H4 (cell line): ENCODE measurements around the gene CUX1. TPM values are rescaled to one million over a fixed set of nuclear protein-coding genes. Genes with fewer than 3 reads are reported as not detected.
A peak's percentile ranks its signal among the peaks of the same experiment; 100 is the strongest.
"Not testable (repeated sequence)": the region's sequence is repeated elsewhere in the genome, so short reads cannot be mapped to it uniquely, and the experiment has no call there.

ENCODE experiments used
- DNase-seq: peaks from one replicate; pipeline ENCODE4 v3.0.0-alpha.2; 2015; ENCODE audit warnings: low spot score
- total RNA-seq: library from RNA; depleted of rRNA; stranded (reverse); fragments of >200 nt; shearing (Covaris generic); gene quantifications from 2 replicates; pipeline ENCODE4 v1.2.3, GENCODE V29; 2014

The CUX1 gene
- total RNA-seq, 1 experiment from 2014 or later: 20.1 TPM

DNA sequence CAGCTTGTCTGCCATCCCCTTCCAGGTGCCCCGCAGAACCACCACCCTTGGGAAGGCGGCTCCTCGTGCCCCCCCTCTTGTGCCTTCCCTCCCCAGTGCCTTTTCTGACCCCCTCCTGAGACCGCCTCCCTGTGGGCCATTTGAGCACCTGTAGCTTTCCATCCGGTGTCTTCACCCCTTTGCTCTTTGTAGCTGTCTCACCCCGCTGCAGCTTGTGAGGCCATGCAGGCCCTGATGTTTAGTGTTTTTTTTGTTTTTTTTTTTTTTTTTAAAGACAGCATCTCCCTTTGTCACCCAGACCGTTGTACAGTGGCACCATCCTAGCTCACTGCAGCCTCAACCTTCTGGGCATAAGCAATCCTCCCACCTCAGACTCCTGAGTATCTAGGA is 52.5 kb downstream of the CUX1 start:
- no peak for DNase-seq

GRCh38 chr7:101870361-101871062 is 53.1 kb downstream of the CUX1 start:
- DNase-seq: no peak

- DNase-seq: no peak
Measured at GRCh38 chr7:101871351-101871750, 53.9 kb downstream of the CUX1 start.

GRCh38 chr7:101874028-101874427 is 56.6 kb downstream of the CUX1 start:
- DNase-seq: no peak

DNA sequence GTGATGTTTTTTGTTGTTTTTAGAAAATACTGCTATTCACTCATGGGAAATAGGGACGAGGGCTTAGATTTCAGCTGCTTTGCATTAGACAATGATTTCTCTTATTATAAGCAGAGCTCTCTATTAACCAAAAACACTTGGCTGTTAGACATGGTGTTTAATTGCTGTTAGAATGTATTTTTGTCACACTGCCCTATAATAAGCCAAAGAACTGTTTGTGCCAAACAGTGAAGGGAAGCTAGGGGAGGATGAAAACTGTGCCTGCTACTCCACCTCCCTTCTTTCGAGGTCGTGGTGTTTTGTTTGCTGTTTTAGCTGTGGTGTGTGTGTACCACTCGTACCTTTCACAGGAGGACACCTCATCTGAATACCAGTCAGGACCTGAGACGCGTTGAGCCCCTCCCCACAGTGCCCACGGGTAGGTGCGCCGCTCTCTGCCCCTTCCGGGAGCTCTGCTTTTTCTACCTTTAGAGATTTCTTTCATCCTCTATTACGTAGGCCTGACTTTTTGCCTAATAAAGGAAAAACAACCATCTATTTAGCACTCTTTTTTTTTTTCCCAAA is 57.9 kb downstream of the CUX1 start:
- DNase-seq: no peak

DNA sequence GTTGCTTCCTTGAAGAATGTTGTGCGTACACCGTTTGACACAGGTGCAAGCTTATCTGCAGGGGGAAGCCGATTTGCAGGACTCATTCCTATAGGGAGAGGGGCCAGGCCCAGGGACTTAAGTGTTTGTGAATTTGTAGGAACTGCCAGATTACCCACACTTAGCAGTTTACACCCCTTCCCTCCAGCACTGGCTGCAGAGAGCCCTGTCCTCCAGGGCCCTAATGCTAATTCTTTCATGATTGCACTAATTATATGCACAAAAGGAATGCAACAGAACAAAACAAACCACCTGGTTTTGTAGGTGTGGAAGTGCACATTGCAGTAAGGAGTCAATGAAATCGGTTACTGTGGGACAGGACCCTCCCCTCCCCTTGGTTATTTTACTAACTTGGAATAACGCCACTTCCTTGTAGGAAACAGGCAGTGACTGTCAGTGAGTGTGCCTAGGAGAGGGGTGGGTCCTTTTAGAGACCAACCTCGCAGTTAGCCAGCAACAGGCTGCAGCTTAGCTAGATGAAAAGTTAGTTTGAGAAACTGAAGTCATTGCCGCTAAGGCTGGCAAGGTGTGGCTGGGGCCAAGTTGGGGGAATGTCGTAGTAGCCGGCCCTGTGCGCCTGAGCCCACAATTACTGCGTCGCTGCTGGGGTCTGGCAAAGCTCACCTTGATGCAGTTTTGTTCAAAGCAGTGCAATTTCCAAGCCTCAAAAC is 60.6 kb downstream of the CUX1 start:
- no peak for DNase-seq

DNA sequence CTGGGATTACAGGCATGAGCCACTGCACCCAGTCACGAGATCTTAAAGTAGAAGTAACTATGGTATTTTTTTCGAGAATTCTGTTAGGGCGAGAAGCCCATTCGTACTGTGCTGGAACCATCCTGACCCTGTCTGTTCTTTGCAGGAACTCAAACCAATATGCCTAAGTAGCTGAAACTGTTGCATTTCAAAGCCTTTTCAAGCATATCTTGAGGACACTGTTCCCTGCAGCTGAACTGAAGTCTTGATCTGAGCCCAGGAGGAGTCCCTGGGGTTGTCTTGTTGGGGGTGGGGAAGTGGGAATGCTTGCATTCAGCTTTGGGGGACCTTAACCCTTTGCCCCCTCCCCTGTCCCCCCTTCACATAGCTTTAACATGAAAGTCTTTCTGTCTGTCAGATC is 61.5 kb downstream of the CUX1 start:
- DNase-seq: no peak

DNA sequence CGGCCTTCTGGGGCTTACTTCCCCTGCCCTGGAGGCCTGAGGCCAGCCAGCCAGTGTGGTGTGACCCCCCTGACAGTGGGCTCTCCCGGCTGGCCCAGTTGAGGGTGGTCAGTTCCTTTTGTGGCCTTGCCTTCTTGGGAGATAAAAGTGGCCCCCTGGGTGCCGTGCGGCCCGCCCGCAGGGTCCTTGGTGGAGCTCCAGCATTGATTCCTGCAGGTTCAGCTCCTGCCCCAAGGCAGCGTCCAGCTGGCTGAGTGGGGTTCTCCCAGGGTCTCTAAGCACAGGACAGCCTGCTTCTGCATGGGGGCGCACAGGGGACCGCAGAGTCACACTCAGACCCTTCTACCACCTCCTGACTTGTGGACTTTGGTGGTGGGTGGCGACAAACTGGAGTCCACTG is 62.1 kb downstream of the CUX1 start:
- DNase-seq: no peak

DNA sequence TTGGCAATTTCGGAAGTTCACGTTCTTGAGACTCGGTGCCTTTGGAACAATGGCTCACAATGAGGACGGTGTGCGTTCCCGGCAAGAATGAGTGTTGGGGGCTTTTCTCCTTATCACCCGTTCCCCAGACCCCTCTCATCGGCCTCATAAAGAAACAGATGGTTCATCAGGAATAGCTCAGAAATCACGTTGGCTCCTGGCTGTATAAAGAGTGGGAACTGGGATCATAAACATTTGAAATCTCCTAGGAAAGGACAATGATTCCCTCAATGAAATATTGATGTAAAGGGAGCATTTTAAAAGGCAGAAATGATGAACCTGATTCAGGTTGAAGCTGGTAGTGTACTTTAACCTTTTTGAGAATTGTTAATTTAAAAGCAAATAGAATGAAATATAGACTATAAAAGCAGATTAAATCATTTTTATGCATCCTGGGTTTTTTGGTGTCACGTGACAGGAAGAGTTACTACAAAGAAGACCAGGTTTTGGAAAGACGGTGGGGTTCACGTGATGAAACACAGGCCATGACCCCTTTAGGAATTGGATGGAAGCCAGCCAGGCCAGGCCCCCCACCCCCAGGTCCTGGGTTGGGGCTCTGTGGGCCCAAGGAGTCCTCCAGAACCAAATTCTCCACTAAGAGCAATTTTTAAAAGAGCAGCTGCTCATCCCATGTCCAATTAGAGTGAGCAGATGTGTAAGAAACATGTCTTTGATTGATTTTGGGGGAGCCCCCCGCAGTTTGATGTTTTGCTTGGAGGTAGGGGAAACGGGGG is 63.0 kb downstream of the CUX1 start:
- no peak for DNase-seq

- peak; percentile 84 for DNase-seq
Measured at GRCh38 chr7:101882005-101882421, 64.6 kb downstream of the CUX1 start.

DNA sequence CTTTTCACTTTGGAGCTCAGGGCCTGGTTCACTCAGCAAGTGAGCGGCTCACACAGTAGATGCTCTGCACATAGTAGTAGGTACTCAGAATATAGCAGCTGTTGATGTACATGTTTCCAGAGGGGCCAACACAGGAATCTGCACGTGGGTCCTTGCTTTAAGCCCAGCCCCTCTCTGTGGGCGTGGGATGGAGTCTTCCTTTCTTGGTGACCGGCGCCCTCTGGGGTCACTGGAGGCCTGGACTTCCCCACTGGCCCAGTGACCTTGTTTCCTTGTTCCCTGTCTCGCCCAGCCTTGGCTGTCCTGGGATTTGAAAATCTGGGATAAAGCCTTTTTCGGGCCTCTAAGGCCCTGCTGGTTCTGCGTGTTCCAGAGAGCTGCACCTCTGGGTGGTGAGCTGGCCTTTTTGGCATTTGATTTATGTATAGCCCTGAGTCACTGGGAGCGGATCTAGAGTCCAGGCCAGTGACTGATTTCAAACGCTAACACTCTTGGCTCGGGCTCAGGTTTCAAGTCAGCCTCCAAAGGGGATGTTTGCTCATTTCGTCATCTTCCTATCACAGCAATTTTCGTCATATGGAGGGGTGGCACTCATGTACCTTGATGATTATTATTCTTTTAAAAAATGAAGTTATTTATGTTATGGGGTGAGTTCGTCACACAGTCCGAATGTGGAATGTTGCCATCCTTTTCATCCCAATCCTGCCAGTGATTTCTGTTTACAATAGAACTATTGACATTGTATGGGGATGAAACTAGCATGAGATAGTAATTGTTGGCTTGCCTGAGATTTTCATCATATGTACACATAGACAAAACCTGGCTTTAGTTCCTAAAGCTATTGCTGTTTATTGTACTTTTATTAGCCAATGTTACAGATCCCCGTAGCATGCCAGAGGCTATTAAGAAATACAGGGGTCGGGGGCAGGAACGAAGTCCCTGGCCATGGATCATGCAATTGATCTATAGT is 65.5 kb downstream of the CUX1 start:
- DNase-seq: peak; percentile 98

DNA sequence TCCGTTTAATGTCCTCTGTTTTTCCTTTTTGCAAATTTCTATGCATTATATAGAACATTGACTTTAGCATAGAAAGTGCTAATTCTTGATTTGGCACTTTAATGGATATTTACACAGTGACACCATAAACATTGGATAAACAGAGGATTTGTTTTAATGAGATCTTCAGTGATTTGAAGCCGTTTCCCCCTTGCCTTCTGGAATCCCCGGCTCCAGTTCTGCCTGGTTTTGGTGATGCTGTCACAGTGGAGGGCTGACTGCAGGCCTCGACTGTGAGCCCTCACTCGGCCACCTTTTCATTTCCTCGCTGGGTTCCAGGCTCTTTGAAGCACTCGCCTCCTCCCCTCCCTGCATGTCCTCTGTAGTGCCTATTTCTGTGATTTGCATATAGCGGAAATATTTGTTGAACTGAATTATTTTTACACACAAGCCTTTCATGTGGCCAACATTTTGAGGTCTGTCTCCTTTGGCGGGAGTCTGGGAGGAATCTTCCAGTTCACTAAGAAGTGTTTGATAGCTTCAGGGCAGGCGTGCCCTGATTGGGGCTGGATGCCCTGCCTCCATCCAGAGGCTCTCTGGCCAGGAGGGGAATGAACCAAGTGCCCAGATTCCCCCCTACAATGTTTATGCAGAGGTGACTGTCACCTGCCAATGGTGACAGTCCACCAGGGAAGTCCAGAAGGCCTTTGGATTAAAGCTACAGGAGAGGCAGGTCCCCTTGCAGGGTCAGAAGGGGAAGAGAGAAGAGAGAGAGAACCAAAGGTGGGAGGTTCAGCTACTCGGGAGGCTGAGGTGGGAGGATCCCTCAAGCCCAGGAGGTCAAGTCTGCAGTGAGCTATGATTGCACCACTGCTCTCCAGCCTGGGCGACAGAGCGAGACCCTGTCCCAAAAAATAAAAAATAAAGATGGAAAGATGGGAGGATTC is 67.5 kb downstream of the CUX1 start:
- DNase-seq: no peak

GRCh38 chr7:101885597-101885955 is 68.2 kb downstream of the CUX1 start:
- DNase-seq: no peak

GRCh38 chr7:101887352-101887751 is 69.9 kb downstream of the CUX1 start:
- not testable (repeated sequence) for DNase-seq

- not testable (repeated sequence) for DNase-seq
Measured at GRCh38 chr7:101888564-101888963, 71.1 kb downstream of the CUX1 start.

DNA sequence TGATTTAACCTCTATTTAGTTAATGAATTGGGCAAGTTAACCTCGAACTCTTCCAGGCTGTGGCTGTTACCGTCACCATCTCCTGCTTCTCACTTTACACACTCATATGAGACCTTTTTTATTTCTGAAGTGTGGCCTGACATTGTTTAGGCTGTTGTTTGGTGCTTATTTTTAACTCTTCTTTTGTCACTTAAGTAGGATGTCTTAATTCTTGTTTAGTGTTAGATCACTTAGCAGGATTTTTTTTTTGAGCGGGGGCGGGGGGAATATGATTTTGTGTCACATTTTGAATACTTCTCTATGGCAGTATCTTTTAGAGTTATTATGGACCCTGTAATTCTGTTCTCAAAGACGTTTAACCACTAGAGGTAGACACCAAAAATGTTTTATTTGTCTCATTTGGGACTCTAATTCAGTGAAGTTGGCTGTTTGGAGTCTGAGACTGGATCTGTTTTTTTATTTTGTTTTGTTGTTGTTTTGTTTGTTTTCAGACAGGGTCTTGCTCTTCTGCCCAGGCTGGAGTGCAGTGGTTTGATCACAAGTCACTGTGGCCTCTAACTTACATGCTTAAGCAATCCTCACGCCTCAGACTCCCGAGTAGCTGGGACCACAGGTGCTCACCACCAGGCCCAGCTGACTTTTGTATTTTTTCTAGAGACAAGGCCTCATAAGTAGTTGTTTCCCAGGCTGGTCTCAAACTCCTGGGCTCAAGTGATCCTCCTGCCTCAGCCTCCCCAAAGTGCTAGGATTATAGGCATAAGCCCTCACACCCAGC is 73.5 kb downstream of the CUX1 start:
- DNase-seq: no peak

- no peak for DNase-seq
Measured at GRCh38 chr7:101891936-101892640, 74.7 kb downstream of the CUX1 start.

GRCh38 chr7:101893341-101894082 is 76.1 kb downstream of the CUX1 start:
- no peak for DNase-seq
